H1 (cell line): ENCODE results near the gene SFMBT2. TPM values are rescaled to one million over a fixed set of nuclear protein-coding genes. Genes with fewer than 3 reads are reported as not detected.

Source experiments
- KDM4A ChIP-seq: IDR thresholded peaks from one replicate; pipeline ENCODE4 v1.7.1; 2012; ENCODE audit warnings: low read depth, mild to moderate bottlenecking, moderate library complexity, low read length, inconsistent platforms; ENCODE audit not compliant: severe bottlenecking
- TAF1 ChIP-seq: IDR thresholded peaks from 2 replicates; pipeline ENCODE4 v1.6.1; 2011; ENCODE audit warnings: mild to moderate bottlenecking, low read depth, low read length
- polyA plus RNA-seq, 7 experiments: library from polyadenylated mRNA; depleted of rRNA in 3 of 7; stranded (reverse) in 5 of 7; unstranded in 2 of 7; fragments of >200 nt in 5 of 7; fragments of 200-250 nt in 2 of 7; gene quantifications; 1 replicate in 5 of 7; 2 replicates in 1 of 7; 4 replicates in 1 of 7; pipeline versions ENCODE4 v1.2.1 to v1.2.3, GENCODE V29; 2011 to 2013; ENCODE audit warnings: missing spikeins in 2 of 7, mixed read lengths in 2 of 7
- total RNA-seq: library from RNA; stranded (reverse); fragmentation: NEBNext Ultra II Directional; extraction: Animal tissue kit (Norgen Biotek cat#: 25700); gene quantifications from 2 replicates; pipeline ENCODE4 v1.2.1, GENCODE V29; 2021

Gene SFMBT2
- total and polyA plus RNA-seq, 2 of the 8 experiments (the other 6 are each of a cell fraction or from before 2014, with no cell fraction given) = 2.9 to 11.0 TPM

DNA sequence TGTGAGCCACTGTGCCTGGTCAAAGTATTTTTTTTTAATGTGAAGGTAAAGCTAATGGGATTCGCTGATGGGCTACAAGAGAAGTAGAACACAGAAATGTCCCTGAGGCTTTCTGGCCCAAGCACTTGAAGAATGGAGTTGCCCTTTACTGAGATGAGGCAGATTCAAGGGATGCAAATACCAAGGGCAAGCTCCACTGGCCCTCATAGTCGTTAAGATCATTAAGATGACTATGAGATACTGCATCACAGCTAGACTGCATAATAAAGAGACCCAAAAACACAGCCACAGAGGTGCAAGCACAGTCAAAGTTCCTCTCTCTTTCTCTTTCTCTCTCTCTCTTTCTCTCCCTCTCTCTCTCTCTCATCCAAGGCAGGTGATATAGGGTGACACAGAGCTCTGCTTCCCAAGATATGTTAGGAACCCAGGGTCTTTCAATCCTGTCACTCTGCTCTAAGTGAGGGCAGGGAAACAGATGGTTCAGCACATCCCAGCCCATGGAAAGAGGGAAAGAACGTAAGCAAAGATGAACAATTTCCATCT, 117.4 kb downstream of the SFMBT2 start (continued):
- TF ChIP-seq TAF1 (no peak), KDM4A (no peak)
